Loucy (cell line): ENCODE measurements around the gene SH2D5.

ENCODE experiments used
- H2AFZ ChIP-seq: fragments of 200-600 bp; sonication (generic); 2 replicates; pipeline ENCODE4 v1.6.0; 2016; ENCODE audit warnings: antibody characterized with exemption, mild to moderate bottlenecking, low read length, moderate library complexity
- H3F3A ChIP-seq: fragments of 200-600 bp; 2 replicates; pipeline ENCODE4 v1.6.0; 2016; ENCODE audit warnings: antibody characterized with exemption, low read depth, mild to moderate bottlenecking
- H3K27me3 ChIP-seq: fragments of 200-600 bp; sonication (generic); 2 replicates; pipeline ENCODE4 v1.6.1; 2014; ENCODE audit warnings: low read length, mild to moderate bottlenecking; ENCODE audit not compliant: insufficient read depth, poor library complexity, severe bottlenecking
- H3K36me3 ChIP-seq: fragments of 200-600 bp; sonication (generic); 2 replicates; pipeline ENCODE4 v1.6.1; 2016; ENCODE audit warnings: low read length; ENCODE audit not compliant: insufficient read depth
- H3K4me1 ChIP-seq: fragments of 200-600 bp; sonication (generic); 2 replicates; pipeline ENCODE4 v1.5.1; 2014; ENCODE audit warnings: low read length, mild to moderate bottlenecking; ENCODE audit not compliant: insufficient read depth, poor library complexity, severe bottlenecking
- H3K4me2 ChIP-seq: fragments of 200-600 bp; sonication (generic); 2 replicates; pipeline ENCODE4 v1.6.0; 2014; ENCODE audit warnings: antibody characterized with exemption, low read length, low read depth, mild to moderate bottlenecking; ENCODE audit not compliant: poor library complexity, severe bottlenecking
- H3K4me3 ChIP-seq: fragments of 200-600 bp; sonication (generic); 2 replicates; pipeline ENCODE4 v1.5.1; 2014; ENCODE audit warnings: low read length, mild to moderate bottlenecking, mixed read lengths; ENCODE audit not compliant: poor library complexity, severe bottlenecking
- H3K79me2 ChIP-seq: fragments of 200-600 bp; sonication (generic); 2 replicates; pipeline ENCODE4 v1.6.1; 2014; ENCODE audit warnings: low read length; ENCODE audit not compliant: insufficient read depth
- H3K9ac ChIP-seq: fragments of 200-600 bp; sonication (generic); 2 replicates; pipeline ENCODE4 v1.6.0; 2014; ENCODE audit warnings: mild to moderate bottlenecking, low read depth, low read length, moderate library complexity; ENCODE audit not compliant: poor library complexity, severe bottlenecking
- H3K9me2 ChIP-seq: fragments of 200-600 bp; sonication (generic); replicated peaks from 2 replicates; pipeline ENCODE4 v1.6.1; 2016; ENCODE audit warnings: low read depth, low read length, mixed read lengths
- H3K9me3 ChIP-seq: fragments of 200-600 bp; sonication (generic); 2 replicates; pipeline ENCODE4 v1.6.1; 2014; ENCODE audit warnings: mild to moderate bottlenecking, antibody characterized with exemption, low read length, low read depth; ENCODE audit not compliant: insufficient read depth
- H4K20me1 ChIP-seq: fragments of 200-600 bp; sonication (generic); 2 replicates; pipeline ENCODE4 v1.6.0; 2014; ENCODE audit warnings: antibody characterized with exemption, low read length, mild to moderate bottlenecking; ENCODE audit not compliant: insufficient read depth, poor library complexity, severe bottlenecking
- CTCF ChIP-seq: fragments of 200-600 bp; sonication (generic); conservative IDR thresholded peaks from 2 replicates; pipeline ENCODE4 v1.5.1; 2014; ENCODE audit warnings: mild to moderate bottlenecking, antibody characterized with exemption, low read length
- EZH2phosphoT487 ChIP-seq: fragments of 200-600 bp; IDR thresholded peaks from 2 replicates; pipeline ENCODE4 v1.6.1; 2018; ENCODE audit warnings: antibody characterized with exemption, mild to moderate bottlenecking, moderate library complexity, borderline replicate concordance

The SH2D5 gene

DNA sequence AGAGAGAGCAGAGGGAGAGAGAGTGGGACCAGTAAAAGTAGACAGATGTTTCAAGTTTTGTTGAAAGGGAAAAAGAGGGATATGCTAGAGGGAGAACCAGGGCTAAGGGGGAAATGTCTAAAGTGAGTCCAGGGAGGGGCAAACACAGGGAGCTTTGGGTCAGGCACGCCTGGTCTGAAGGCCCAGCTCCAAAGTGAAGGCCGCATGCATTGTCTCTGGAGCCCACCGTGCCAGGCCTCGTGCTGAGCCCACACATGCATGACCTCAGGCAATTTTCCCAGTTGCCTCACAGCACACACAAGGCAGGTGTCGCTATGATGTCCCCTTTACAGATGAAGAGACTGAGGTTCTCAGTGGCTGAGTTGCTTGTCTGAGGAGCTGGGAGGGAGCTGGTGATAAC, 30.7 kb downstream of the SH2D5 start:
- no peak for TF ChIP-seq CTCF
- no peak for TF ChIP-seq EZH2phosphoT487
- Histone ChIP-seq H3K9me2 (no peaks in the 10 kb centered on the region), H2AFZ (no peak overlapping the region), H4K20me1 (no peaks in the 10 kb centered on the region), H3F3A (no peaks in the 10 kb centered on the region), H3K9me3 (no peaks in the 10 kb centered on the region), H3K4me2 (no peak overlapping the region), H3K4me1 (peaks cover 3% of the 10 kb centered on the region), H3K79me2 (no peaks in the 10 kb centered on the region), H3K4me3 (no peak overlapping the region), H3K9ac (no peak overlapping the region), H3K36me3 (no peaks in the 10 kb centered on the region), H3K27me3 (no peaks in the 10 kb centered on the region)

DNA sequence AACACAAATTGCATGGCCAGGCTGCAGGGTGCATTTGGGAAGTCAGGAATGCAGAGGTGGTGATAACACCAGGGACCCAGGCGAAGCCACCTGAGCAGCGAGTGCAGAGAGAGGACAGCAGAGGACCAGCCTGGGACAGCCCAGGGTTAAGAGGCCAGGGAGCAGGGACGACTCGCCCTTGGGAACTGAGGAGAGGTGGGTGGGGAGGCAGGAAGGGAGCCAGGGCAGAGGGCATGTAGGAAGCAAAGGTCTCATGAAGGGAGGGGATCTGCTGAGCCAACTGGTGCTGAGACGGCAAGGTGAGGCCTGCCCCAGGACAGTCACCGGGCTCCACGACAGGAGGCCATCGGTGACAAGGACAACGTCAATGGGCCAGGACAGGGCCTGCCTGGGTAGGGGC, 31.1 kb downstream of the SH2D5 start:
- no peak overlapping the region for H2AFZ ChIP-seq
- no peaks in the 10 kb centered on the region for H4K20me1 ChIP-seq
- H3K4me3 ChIP-seq = no peak overlapping the region
- no peak overlapping the region for H3K4me2 ChIP-seq
- H3F3A ChIP-seq = no peaks in the 10 kb centered on the region
- H3K79me2 ChIP-seq = no peaks in the 10 kb centered on the region
- no peaks in the 10 kb centered on the region for H3K36me3 ChIP-seq
- H3K9ac ChIP-seq = no peak overlapping the region
- peaks cover 3% of the 10 kb centered on the region for H3K4me1 ChIP-seq
- no peaks in the 10 kb centered on the region for H3K9me3 ChIP-seq
- H3K27me3 ChIP-seq = no peaks in the 10 kb centered on the region
- no peaks in the 10 kb centered on the region for H3K9me2 ChIP-seq
- TF ChIP-seq EZH2phosphoT487 (no peak), CTCF (no peak)

DNA sequence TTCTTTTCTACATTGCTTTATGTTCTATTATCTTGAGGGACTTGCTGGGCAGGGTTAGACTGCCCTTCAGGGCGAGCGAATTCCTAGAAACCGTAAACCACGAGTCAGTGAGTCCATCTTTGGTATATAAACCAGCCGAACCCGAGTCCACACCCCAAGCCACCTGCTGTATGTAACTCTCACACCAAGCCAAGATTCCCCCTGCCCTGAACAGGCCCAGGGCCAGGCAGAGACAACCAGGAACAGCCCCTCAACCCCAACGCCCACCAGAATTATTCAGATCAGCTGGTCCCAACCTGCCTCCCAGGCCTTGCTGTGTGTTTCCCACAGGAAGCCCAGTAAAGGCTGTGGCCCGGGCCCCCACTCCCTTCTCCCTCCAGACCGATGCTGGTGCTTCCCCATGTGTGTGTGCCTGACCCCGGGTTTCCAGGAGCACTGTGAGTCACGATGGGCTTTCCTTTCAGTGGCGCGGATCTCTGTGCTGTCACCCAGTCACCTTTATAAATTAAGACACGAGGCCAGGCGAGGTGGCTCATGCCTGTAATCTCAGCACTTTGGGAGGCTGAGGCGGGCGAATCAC, 31.8 kb downstream of the SH2D5 start:
- TF ChIP-seq EZH2phosphoT487 (no peak), CTCF (no peak)
- H3K9ac ChIP-seq = no peak overlapping the region
- no peaks in the 10 kb centered on the region for H3K27me3 ChIP-seq
- peaks cover 3% of the 10 kb centered on the region for H3K4me1 ChIP-seq
- no peak overlapping the region for H3K4me2 ChIP-seq
- no peaks in the 10 kb centered on the region for H3K79me2 ChIP-seq
- no peaks in the 10 kb centered on the region for H3K36me3 ChIP-seq
- H3K9me2 ChIP-seq = no peaks in the 10 kb centered on the region
- H2AFZ ChIP-seq = no peak overlapping the region
- no peaks in the 10 kb centered on the region for H4K20me1 ChIP-seq
- H3K9me3 ChIP-seq = no peaks in the 10 kb centered on the region
- no peaks in the 10 kb centered on the region for H3F3A ChIP-seq
- no peak overlapping the region for H3K4me3 ChIP-seq
